ENCODE results near the gene TCHP. TPM values are rescaled to one million over a fixed set of nuclear protein-coding genes. Genes with fewer than 3 reads are reported as not detected.

Gene TCHP
- total RNA-seq, 1 experiment from 2014 or later = 13.3 TPM

GRCh38 chr12:109966546-109966945 is 66.5 kb downstream of the TCHP start:
- H4K20me1 ChIP-seq (ENCODE audit: control insufficient read depth, insufficient read depth, insufficient read length) = no peaks in the 10 kb centered on the region
- WGBS (ENCODE audit: extremely low coverage, insufficient read length, low lambda C conversion rate) = no CpG with 5 or more reads among the region's 4 CpGs
- no peaks in the 10 kb centered on the region for H3K23me2 ChIP-seq (ENCODE audit: insufficient read length, low read depth, low read length, poor library complexity, severe bottlenecking)
- no peaks in the 10 kb centered on the region for H3K27me3 ChIP-seq (ENCODE audit: insufficient read depth, low read length)
- H4K8ac ChIP-seq (replicated peaks; ENCODE audit: insufficient read length, low read depth, low read length) = no peak overlapping the region
- H2BK20ac ChIP-seq (ENCODE audit: low read depth, low read length, poor library complexity, severe bottlenecking) = no peak overlapping the region
- DNase-seq = no peak
- no peaks in the 10 kb centered on the region for H3K4me1 ChIP-seq (ENCODE audit: insufficient read depth, low read length)
- no peak overlapping the region for H2AK5ac ChIP-seq (ENCODE audit: insufficient read length, low read length)
- H3K27ac ChIP-seq (ENCODE audit: insufficient read length, low read depth, low read length) = no peak overlapping the region
- H2BK15ac ChIP-seq (ENCODE audit: low read depth, low read length) = no peak overlapping the region
- Mint-ChIP-seq H3K27ac (no peak overlapping the region; a peak in 1 of 7 replicates), H3K9me3 (no peaks in the 10 kb centered on the region), H3K4me3 (no peak overlapping the region), H3K4me1 (peaks cover 2 to 3% of the 10 kb centered on the region in 2 experiments; a peak in 3 of 4 replicates), H3K27me3 (ENCODE audit: low read depth) (no peaks in the 10 kb centered on the region), H3K36me3 (ENCODE audit: insufficient read depth in 1 of 3, low read depth in 3 of 3) (peaks cover 2 to 25% (median 4%) of the 10 kb centered on the region in 3 experiments; a peak in 4 of 7 replicates)
- no peak overlapping the region for H3K23ac ChIP-seq (ENCODE audit: insufficient read length, low read depth, low read length)
- H3K79me2 ChIP-seq (ENCODE audit: insufficient read depth, low read length) = no peaks in the 10 kb centered on the region
- no peak overlapping the region for H3K56ac ChIP-seq (ENCODE audit: insufficient read length, low read depth, low read length)
- no peak overlapping the region for H2BK120ac ChIP-seq (ENCODE audit: low read depth, low read length, poor library complexity, severe bottlenecking)
- no peak overlapping the region for H3K4ac ChIP-seq (ENCODE audit: low read depth, low read length)
- H3K9ac ChIP-seq (ENCODE audit: extremely low read depth, insufficient read length, low read length) = no peak overlapping the region
- no peak overlapping the region for H4K91ac ChIP-seq (ENCODE audit: insufficient read length, low read depth, low read length)
- no peak overlapping the region for H2BK5ac ChIP-seq (ENCODE audit: insufficient read length, low read length)
- H4K5ac ChIP-seq (ENCODE audit: insufficient read length, low read depth, low read length) = no peak overlapping the region
- no peak overlapping the region for H3K18ac ChIP-seq (ENCODE audit: insufficient read length, low read depth, low read length)
- TF ChIP-seq CTCF (conservative IDR thresholded peaks at IDR 0.05) = no peak
- no peak overlapping the region for H3K4me2 ChIP-seq (ENCODE audit: insufficient read depth, insufficient read length, low read length)
- no peak overlapping the region for H3T11ph ChIP-seq (ENCODE audit: low read length)
- H3K9me3 ChIP-seq (ENCODE audit: control insufficient read depth, low read depth, low read length) = no peaks in the 10 kb centered on the region
- H3K79me1 ChIP-seq (ENCODE audit: insufficient read depth, low read depth, low read length, poor library complexity, severe bottlenecking) = no peaks in the 10 kb centered on the region
- no peak overlapping the region for H2BK12ac ChIP-seq (ENCODE audit: insufficient read length, low read depth, low read length)
- no peak overlapping the region for H3K14ac ChIP-seq (ENCODE audit: insufficient read depth, low read length)
- no peak overlapping the region for H2AFZ ChIP-seq (ENCODE audit: low read length)

Data from H9 (cell line).